ENCODE data around the gene ZNF750.

Gene ZNF750

GRCh38 chr17:82862737-82863382, 23.0 kb upstream of the ZNF750 start:
- DNase-seq (ENCODE audit: insufficient read length, low spot score): no peak
- peak; percentile 26 for FAIRE-seq
- TF ChIP-seq POLR2A (IDR thresholded peaks at IDR 0.05; ENCODE audit: low read depth, low read length) (no peak), SPI1 (IDR thresholded peaks at IDR 0.05; ENCODE audit: low read depth, low read length) (no peak), TAF1 (IDR thresholded peaks at IDR 0.05; ENCODE audit: low read depth, low read length) (no peak), POLR2AphosphoS5 (IDR thresholded peaks at IDR 0.05; ENCODE audit: low read depth, low read length) (no peak), PAX5 (IDR thresholded peaks at IDR 0.05; ENCODE audit: insufficient read depth, low read length, severe bottlenecking) (no peak), POU2F2 (IDR thresholded peaks at IDR 0.05; ENCODE audit: low read depth, low read length) (no peak)

- FAIRE-seq (no peak), DNase-seq (ENCODE audit: insufficient read length, low spot score) (no peak)
- TF ChIP-seq TAF1 (IDR thresholded peaks at IDR 0.05; ENCODE audit: low read depth, low read length) (no peak), POU2F2 (IDR thresholded peaks at IDR 0.05; ENCODE audit: low read depth, low read length) (no peak), SPI1 (IDR thresholded peaks at IDR 0.05; ENCODE audit: low read depth, low read length) (no peak), POLR2AphosphoS5 (IDR thresholded peaks at IDR 0.05; ENCODE audit: low read depth, low read length) (no peak), PAX5 (IDR thresholded peaks at IDR 0.05; ENCODE audit: insufficient read depth, low read length, severe bottlenecking) (no peak), POLR2A (IDR thresholded peaks at IDR 0.05; ENCODE audit: low read depth, low read length) (no peak)
Measured at GRCh38 chr17:82862191-82862590, 22.4 kb upstream of the ZNF750 start.

GRCh38 chr17:82861393-82861775, 21.6 kb upstream of the ZNF750 start:
- DNase-seq (ENCODE audit: insufficient read length, low spot score) (no peak), FAIRE-seq (no peak)
- TF ChIP-seq POLR2AphosphoS5 (IDR thresholded peaks at IDR 0.05; ENCODE audit: low read depth, low read length): no peak
- TF ChIP-seq PAX5 (IDR thresholded peaks at IDR 0.05; ENCODE audit: insufficient read depth, low read length, severe bottlenecking): no peak
- TF ChIP-seq SPI1 (IDR thresholded peaks at IDR 0.05; ENCODE audit: low read depth, low read length): no peak
- no peak for TF ChIP-seq POLR2A (IDR thresholded peaks at IDR 0.05; ENCODE audit: low read depth, low read length)
- no peak for TF ChIP-seq TAF1 (IDR thresholded peaks at IDR 0.05; ENCODE audit: low read depth, low read length)
- TF ChIP-seq POU2F2 (IDR thresholded peaks at IDR 0.05; ENCODE audit: low read depth, low read length): no peak

- FAIRE-seq (peak; percentile 51), DNase-seq (ENCODE audit: insufficient read length, low spot score) (no peak)
- TF ChIP-seq POLR2A (IDR thresholded peaks at IDR 0.05; ENCODE audit: low read depth, low read length) (no peak), POU2F2 (IDR thresholded peaks at IDR 0.05; ENCODE audit: low read depth, low read length) (no peak), SPI1 (IDR thresholded peaks at IDR 0.05; ENCODE audit: low read depth, low read length) (no peak), PAX5 (IDR thresholded peaks at IDR 0.05; ENCODE audit: insufficient read depth, low read length, severe bottlenecking) (no peak), TAF1 (IDR thresholded peaks at IDR 0.05; ENCODE audit: low read depth, low read length) (no peak), POLR2AphosphoS5 (IDR thresholded peaks at IDR 0.05; ENCODE audit: low read depth, low read length) (no peak)
Measured at GRCh38 chr17:82860606-82861392, 21.0 kb upstream of the ZNF750 start.

GRCh38 chr17:82859431-82860403, 19.9 kb upstream of the ZNF750 start:
- FAIRE-seq (peak; percentile 96), DNase-seq (ENCODE audit: insufficient read length, low spot score) (peak; percentile 68)
- TF ChIP-seq POLR2A (IDR thresholded peaks at IDR 0.05; ENCODE audit: low read depth, low read length) (no peak; the same call in 1 of the 2 replicates), POLR2AphosphoS5 (IDR thresholded peaks at IDR 0.05; ENCODE audit: low read depth, low read length) (no peak; the same call in 1 of the 2 replicates), POU2F2 (IDR thresholded peaks at IDR 0.05; ENCODE audit: low read depth, low read length) (no peak; the same call in 1 of the 2 replicates), TAF1 (IDR thresholded peaks at IDR 0.05; ENCODE audit: low read depth, low read length) (peak; percentile 40; the same call in 1 of the 2 replicates), PAX5 (IDR thresholded peaks at IDR 0.05; ENCODE audit: insufficient read depth, low read length, severe bottlenecking) (peak; percentile 99), SPI1 (IDR thresholded peaks at IDR 0.05; ENCODE audit: low read depth, low read length) (peak; percentile 15; the same call in 1 of the 2 replicates)

- DNase-seq (ENCODE audit: insufficient read length, low spot score) (no peak), FAIRE-seq (peak; percentile 16)
- no peak for TF ChIP-seq TAF1 (IDR thresholded peaks at IDR 0.05; ENCODE audit: low read depth, low read length)
- no peak for TF ChIP-seq POLR2AphosphoS5 (IDR thresholded peaks at IDR 0.05; ENCODE audit: low read depth, low read length)
- no peak for TF ChIP-seq SPI1 (IDR thresholded peaks at IDR 0.05; ENCODE audit: low read depth, low read length)
- TF ChIP-seq POU2F2 (IDR thresholded peaks at IDR 0.05; ENCODE audit: low read depth, low read length): no peak
- TF ChIP-seq PAX5 (IDR thresholded peaks at IDR 0.05; ENCODE audit: insufficient read depth, low read length, severe bottlenecking): no peak
- TF ChIP-seq POLR2A (IDR thresholded peaks at IDR 0.05; ENCODE audit: low read depth, low read length): no peak
Measured at GRCh38 chr17:82858376-82859126, 18.7 kb upstream of the ZNF750 start.

GRCh38 chr17:82856361-82856760, 16.5 kb upstream of the ZNF750 start:
- DNase-seq (ENCODE audit: insufficient read length, low spot score) (no peak), FAIRE-seq (no peak)
- TF ChIP-seq TAF1 (IDR thresholded peaks at IDR 0.05; ENCODE audit: low read depth, low read length) (no peak), SPI1 (IDR thresholded peaks at IDR 0.05; ENCODE audit: low read depth, low read length) (no peak), POLR2AphosphoS5 (IDR thresholded peaks at IDR 0.05; ENCODE audit: low read depth, low read length) (no peak), PAX5 (IDR thresholded peaks at IDR 0.05; ENCODE audit: insufficient read depth, low read length, severe bottlenecking) (no peak), POLR2A (IDR thresholded peaks at IDR 0.05; ENCODE audit: low read depth, low read length) (no peak), POU2F2 (IDR thresholded peaks at IDR 0.05; ENCODE audit: low read depth, low read length) (no peak)

GRCh38 chr17:82854226-82854625, 14.4 kb upstream of the ZNF750 start:
- DNase-seq (ENCODE audit: insufficient read length, low spot score): no peak
- no peak for TF ChIP-seq POLR2AphosphoS5 (IDR thresholded peaks at IDR 0.05; ENCODE audit: low read depth, low read length)
- no peak for TF ChIP-seq POLR2A (IDR thresholded peaks at IDR 0.05; ENCODE audit: low read depth, low read length)
- no peak for FAIRE-seq

Data from GM12891 (cell line).